Measurements from ENCODE around the gene AP1S3. TPM values are rescaled to one million over a fixed set of nuclear protein-coding genes. Genes with fewer than 3 reads are reported as not detected.

Gene AP1S3
- polyA plus RNA-seq, 1 experiment: 2.9 TPM

DNA sequence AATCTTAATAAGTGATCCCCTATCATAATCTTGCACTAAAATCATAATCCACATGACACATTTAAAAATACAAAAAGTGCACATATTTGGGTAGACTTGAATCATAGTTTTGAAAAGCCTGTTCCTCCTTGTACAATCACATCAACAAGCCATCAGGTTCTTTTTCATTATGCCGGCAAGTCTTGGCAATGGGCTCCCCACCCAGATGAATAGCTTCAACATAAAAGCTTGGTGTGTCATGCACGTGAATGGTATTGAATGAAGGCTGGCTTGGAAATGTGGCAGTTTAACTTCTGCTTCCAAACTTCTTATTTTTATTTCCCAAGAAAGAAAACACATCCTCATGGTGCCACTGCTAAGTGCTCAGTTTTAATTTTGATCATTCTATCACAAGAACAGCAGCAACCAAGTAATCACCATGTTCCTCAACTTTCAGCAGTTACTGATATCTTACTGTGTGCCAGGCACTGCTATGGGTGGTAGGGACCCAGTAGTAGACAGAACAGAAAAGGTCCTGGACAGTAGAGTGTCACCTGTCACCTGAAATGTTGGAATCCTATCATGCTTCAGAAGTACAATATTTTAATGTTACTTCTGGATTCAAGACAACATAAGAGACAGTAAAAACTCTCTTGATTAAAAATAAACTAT lies 89.9 kb downstream of the AP1S3 start:
- POLR2A ChIA-PET: no interaction called here
- H3K9me3 ChIP-seq (ENCODE audit: control insufficient read depth, insufficient read depth, low read length): no peaks in the 10 kb centered on the region

DNA sequence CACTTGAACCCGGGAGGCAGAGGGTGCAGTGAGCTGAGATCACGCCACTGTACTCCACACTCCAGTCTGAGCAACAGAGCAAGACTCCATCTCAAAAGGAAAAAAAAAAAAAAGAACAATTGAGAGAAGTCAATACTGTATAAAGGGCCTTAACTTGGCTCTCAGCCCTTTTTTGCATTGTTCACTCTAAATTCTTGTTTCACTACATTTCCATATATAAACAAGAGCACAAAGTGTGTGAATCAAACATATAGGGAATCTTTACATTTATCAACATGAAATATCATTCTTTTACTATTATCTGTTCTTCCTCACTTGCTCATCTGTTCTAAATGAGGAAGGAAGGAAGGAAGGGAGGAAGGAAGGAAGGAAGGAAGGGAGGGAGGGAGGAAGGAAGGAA lies 90.8 kb downstream of the AP1S3 start:
- POLR2A ChIA-PET: no interaction called here
- Histone ChIP-seq H3K4me3 (ENCODE audit: low read depth, low read length) (no peak overlapping the region), H3K27me3 (ENCODE audit: control insufficient read depth, insufficient read depth, low read length) (no peaks in the 10 kb centered on the region), H3K27ac (ENCODE audit: low read depth, low read length) (no peak overlapping the region), H3K9me3 (ENCODE audit: control insufficient read depth, insufficient read depth, low read length) (no peaks in the 10 kb centered on the region)
- TF ChIP-seq, protein P1, sequence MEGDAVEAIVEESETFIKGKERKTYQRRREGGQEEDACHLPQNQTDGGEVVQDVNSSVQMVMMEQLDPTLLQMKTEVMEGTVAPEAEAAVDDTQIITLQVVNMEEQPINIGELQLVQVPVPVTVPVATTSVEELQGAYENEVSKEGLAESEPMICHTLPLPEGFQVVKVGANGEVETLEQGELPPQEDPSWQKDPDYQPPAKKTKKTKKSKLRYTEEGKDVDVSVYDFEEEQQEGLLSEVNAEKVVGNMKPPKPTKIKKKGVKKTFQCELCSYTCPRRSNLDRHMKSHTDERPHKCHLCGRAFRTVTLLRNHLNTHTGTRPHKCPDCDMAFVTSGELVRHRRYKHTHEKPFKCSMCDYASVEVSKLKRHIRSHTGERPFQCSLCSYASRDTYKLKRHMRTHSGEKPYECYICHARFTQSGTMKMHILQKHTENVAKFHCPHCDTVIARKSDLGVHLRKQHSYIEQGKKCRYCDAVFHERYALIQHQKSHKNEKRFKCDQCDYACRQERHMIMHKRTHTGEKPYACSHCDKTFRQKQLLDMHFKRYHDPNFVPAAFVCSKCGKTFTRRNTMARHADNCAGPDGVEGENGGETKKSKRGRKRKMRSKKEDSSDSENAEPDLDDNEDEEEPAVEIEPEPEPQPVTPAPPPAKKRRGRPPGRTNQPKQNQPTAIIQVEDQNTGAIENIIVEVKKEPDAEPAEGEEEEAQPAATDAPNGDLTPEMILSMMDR (IDR thresholded peaks at IDR 0.05; ENCODE audit: low read depth, low read length): no peak
- CTCF ChIA-PET: no interaction called here
- no peak for DNase-seq (ENCODE audit: low read depth, low spot score)

More for the DNA sequence above, 89.9 kb downstream of the AP1S3 start:
- Histone ChIP-seq H3K27ac (ENCODE audit: low read depth, low read length) (no peak overlapping the region), H3K4me3 (ENCODE audit: low read depth, low read length) (no peak overlapping the region), H3K27me3 (ENCODE audit: control insufficient read depth, insufficient read depth, low read length) (no peaks in the 10 kb centered on the region)
- no peak for DNase-seq (ENCODE audit: low read depth, low spot score)
- TF ChIP-seq, protein P1 (IDR thresholded peaks at IDR 0.05; ENCODE audit: low read depth, low read length): no peak
- CTCF ChIA-PET: no interaction called here

DNA sequence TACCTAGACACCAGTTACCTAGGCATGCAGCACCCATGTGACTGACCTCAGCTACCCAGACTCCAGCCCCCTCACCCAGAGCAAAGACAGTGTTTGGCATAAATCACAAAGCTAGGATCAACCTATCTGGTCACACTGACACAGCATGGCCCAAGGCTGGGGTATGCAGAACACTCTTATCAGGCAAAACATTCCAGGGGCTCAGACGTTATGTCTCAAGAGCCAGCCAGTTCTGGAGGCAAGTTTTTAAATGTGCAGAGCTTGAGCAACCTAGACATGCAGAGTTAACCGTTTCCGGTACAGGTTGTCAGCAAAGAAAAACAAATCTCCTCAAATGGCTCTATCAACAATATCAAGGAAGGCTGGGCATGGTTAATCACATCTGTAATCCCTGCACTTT lies 92.8 kb downstream of the AP1S3 start:
- Histone ChIP-seq H3K27me3 (ENCODE audit: control insufficient read depth, insufficient read depth, low read length) (no peaks in the 10 kb centered on the region), H3K9me3 (ENCODE audit: control insufficient read depth, insufficient read depth, low read length) (no peaks in the 10 kb centered on the region), H3K4me3 (ENCODE audit: low read depth, low read length) (no peak overlapping the region), H3K27ac (ENCODE audit: low read depth, low read length) (no peak overlapping the region)
- DNase-seq (ENCODE audit: low read depth, low spot score): no peak
- POLR2A ChIA-PET: interaction anchor here (0.6 kb wide), 1 partner anchor 93 kb away, joined by 4 read pairs; no protein-coding TSS in a partner anchor
- CTCF ChIA-PET: interaction anchor here (1.0 to 1.4 kb wide), 2 partner anchors 10 to 17 kb away, joined by 3 to 4 read pairs; no protein-coding TSS in a partner anchor
- TF ChIP-seq, protein P1 (IDR thresholded peaks at IDR 0.05; ENCODE audit: low read depth, low read length): no peak

GRCh38 chr2:223740679-223741078 lies 96.7 kb downstream of the AP1S3 start:
- ChIA-PET CTCF (interaction anchor here (1.0 kb wide), 1 partner anchor 57 kb away, joined by 4 read pairs; no protein-coding TSS in a partner anchor), POLR2A (no interaction called here)
- Histone ChIP-seq H3K9me3 (ENCODE audit: control insufficient read depth, insufficient read depth, low read length) (no peaks in the 10 kb centered on the region), H3K27me3 (ENCODE audit: control insufficient read depth, insufficient read depth, low read length) (no peaks in the 10 kb centered on the region), H3K27ac (ENCODE audit: low read depth, low read length) (no peak overlapping the region), H3K4me3 (ENCODE audit: low read depth, low read length) (no peak overlapping the region)
- no peak for DNase-seq (ENCODE audit: low read depth, low spot score)
- TF ChIP-seq, protein P1 (IDR thresholded peaks at IDR 0.05; ENCODE audit: low read depth, low read length): no peak

- no peak for DNase-seq (ENCODE audit: low read depth, low spot score)
- CTCF ChIA-PET: interaction anchor here (0.5 to 1.5 kb wide), 4 partner anchors 10 to 62 kb away, joined by 3 to 4 read pairs (median 4); no protein-coding TSS in a partner anchor
- no peak overlapping the region for H3K4me3 ChIP-seq (ENCODE audit: low read depth, low read length)
- no peaks in the 10 kb centered on the region for H3K27me3 ChIP-seq (ENCODE audit: control insufficient read depth, insufficient read depth, low read length)
- TF ChIP-seq, protein P1 (IDR thresholded peaks at IDR 0.05; ENCODE audit: low read depth, low read length): no peak
- POLR2A ChIA-PET: no interaction called here
- 0 out of 2 replicates have a peak, but pooled peaks cover 3% of the 10 kb centered on the region for H3K9me3 ChIP-seq (ENCODE audit: control insufficient read depth, insufficient read depth, low read length)
- H3K27ac ChIP-seq (ENCODE audit: low read depth, low read length): no peak overlapping the region
Measured at GRCh38 chr2:223737207-223737606, 100.2 kb downstream of the AP1S3 start.
